GM18520 (cell line): ENCODE measurements around the gene ATP5F1D.

Experiments
- ATAC-seq: cut with Tn5 transposase; IDR thresholded peaks from one replicate; pipeline ENCODE4 v1.9.1; 2021; ENCODE audit not compliant: unreplicated experiment

ATP5F1D gene

DNA sequence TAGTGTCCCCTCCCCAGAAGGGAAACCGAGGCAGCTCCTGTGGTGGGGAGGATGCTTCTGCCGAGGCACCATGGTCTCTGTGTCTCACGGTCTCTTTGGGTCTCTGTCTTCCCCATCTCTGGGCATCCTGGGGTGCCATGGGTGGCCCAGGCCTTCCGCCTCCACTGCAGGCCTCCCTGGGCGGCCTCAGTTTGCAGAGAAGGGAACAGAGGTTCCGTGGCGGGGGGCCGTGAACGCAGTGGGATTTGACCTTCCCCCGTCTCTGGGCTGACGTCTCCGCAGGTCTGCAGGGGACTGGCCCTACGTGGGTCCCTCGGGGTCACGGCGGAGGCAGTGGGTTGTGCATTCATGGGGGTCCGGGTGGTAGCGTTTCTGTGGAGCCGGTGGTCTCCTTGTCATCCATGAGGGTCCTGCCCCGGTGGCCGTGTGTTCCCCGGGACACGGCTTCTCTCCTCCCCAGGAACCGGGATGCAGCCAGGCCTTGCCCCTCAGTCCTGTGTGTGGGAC is 48.7 kb downstream of the ATP5F1D start:
- no peak for ATAC-seq

DNA sequence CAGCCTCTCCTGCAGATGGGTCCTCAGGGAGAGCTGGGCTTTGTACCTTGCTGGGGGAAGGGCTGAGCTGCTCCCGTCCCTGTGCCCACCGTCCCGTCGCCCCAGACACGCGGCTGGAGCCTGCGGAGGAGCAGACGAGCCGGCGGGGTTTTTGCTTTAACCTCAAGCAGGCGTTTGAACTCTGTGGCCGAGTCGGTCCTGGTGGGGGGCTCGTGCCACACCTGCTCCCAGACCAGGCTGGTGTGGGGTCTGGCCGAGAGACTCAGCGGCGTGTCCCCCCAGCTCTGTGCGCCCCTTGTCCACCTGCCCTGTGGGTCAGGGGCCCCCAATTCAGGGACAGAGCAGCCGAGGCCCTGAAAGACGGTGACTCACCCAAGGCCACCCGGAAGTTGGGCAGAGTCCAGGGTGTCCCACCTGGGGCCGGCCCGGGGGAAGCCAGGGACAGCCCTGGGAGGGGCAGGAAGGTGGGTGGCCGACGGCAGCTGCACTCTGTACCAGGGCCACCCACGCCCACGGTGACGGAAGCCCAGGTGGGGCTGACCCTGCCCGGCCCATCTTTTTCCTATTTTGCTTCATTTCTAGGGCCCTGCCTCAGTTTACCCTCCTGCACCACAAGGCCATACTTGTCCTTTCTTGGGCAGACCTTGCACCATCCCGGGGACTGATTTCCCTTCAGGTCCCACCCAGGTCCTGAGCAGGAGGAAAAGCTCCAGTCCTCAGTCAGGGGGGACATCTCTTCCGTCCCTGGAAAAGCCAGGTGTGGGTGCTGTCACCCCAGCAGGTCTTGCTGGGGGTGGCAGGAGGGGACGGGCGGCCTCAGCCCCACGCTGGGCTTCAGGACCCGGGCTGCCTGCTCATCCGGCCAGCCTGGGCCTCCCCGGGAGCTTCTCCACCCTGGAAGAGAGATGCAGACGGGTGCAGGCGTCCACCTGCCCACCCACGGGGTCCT is 49.4 kb downstream of the ATP5F1D start:
- ATAC-seq: no peak

DNA sequence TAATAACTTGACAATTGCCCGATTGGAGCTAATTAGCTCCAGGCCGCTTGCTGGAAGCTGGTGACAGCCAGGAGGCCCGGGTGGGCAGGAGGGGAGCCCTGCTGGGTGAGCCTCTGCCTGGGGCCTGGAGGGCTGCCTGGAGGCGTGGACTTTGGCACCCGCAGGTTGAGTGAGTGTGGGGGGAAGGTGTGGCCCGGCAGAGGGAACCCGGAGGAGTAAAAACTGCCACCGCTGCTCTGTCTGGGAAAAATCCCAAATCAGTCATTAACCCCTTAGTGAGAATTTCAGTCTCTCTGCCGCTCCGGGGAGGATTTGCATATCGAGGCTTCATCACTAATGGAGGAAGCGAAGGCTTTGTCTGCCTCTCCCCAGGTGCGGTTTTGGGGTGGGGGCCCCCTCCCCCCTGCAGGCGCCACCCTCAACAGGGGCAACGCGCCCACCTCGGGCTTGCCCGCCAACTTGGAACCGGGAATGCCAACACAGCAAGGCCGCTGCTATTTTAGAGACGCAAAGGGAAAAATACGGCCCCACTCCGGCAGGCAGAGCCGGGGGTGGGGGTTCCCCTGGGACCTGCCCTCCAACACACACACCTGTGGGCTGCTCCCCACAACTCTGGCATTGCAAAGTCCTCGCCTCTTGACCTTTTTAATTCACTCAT is 50.3 kb downstream of the ATP5F1D start:
- no peak for ATAC-seq

DNA sequence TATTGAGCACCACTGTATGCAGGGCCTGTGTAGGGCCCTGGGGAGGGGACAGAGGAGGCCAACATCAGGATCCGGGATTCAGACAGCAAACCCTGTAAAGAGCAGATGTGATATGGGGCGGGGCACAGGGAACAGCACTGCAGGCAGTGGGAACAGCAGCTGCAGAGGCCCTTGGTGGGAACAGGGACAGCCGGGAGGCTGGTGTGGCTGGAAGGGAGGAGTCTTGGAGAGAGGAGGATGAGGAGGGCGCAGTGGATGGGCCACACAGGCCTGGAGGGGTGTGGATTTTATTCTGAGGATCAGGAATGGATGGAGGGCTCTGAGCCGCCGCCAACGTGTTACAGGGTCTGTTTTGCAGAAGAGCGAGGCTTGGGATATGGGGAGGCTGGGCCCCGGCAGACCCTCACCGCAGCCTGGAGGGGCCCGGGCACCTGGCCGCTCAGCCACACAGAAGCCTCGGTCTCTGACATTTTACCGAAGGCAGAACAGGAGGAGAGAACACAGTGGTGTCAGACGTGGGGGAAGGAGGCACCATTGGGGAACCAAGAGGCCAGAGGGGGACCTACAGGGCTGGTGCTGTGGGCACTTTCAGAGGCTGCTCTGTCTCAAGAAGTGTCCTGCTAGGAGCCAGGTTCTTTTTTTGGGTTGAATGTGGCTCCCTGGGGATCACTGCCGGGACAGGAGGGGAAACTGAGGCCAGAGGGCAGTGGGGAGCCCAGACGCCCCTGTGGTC is 51.0 kb downstream of the ATP5F1D start:
- ATAC-seq: no peak

DNA sequence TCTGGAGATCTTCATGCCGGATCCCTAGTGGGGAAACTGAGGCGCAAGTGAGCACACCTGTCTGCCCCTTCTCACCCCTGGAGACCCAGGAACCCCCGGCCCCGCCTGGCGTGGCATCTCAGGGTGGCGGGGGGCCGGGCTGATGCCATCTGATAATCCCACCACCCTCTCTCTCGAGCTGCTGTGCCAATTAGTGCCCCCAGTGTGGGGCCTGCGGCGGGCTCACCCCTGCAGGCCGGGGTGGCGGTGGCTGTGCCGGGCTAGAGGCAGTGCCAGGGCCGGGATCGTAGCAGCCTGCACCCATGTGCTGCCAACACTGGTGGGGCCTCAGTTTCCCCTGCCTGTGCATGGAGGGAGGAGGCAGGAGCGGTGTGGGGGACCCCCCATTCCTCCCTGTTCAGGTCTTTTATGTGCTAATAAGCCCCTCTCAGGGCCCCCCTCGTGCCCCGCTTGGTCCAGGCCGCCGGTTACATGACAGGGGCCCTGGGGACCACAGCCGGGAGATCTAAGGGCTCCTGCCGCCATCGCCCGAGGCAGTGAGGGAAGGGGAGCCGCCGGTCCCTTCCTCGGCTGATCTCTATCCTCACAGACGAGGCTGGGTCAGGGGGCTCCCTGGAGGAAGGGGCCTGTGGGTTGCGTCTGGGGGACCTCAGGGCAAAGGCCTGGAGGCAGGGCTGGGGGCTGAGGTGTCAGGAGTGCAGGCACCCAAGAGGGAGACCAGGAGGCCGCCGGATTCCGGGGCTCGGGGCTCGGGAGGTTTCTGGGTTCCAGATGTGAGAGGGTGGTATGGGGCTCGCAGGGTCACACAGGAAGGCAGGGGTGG is 52.4 kb downstream of the ATP5F1D start:
- ATAC-seq: no peak
